Hepatocyte (in vitro differentiated cells): ENCODE data around the gene HACD2.

ENCODE experiments used
- CTCF ChIP-seq: fragments of 200-600 bp; sonication (generic); IDR thresholded peaks from 2 replicates; pipeline ENCODE4 v1.5.1; 2016; ENCODE audit warnings: antibody characterized with exemption, mild to moderate bottlenecking; ENCODE audit not compliant: poor library complexity
- EZH2phosphoT487 ChIP-seq: fragments of 200-600 bp; sonication (generic); IDR thresholded peaks from one replicate; pipeline ENCODE4 v1.6.1; 2018; ENCODE audit warnings: antibody characterized with exemption, mild to moderate bottlenecking, low read depth, moderate library complexity; ENCODE audit not compliant: unreplicated experiment, severe bottlenecking

GRCh38 chr3:123606527-123606926 lies 21.7 kb upstream of the HACD2 start:
- TF ChIP-seq CTCF, result no peak
- no peak for TF ChIP-seq EZH2phosphoT487
